ENCODE measurements around the gene CAPNS2.

GRCh38 chr16:55540221-55540620, 26.3 kb upstream of the CAPNS2 start:
- TF ChIP-seq CTCF (IDR thresholded peaks at IDR 0.05; ENCODE audit: insufficient read depth, low read length, poor library complexity, severe bottlenecking) (no peak), EZH2phosphoT487 (conservative IDR thresholded peaks at IDR 0.05; ENCODE audit: low read length) (no peak)
